Karpas-422 (cell line): ENCODE data around the gene KCTD15. TPM values are rescaled to one million over a fixed set of nuclear protein-coding genes. Genes with fewer than 3 reads are reported as not detected.

Experiments
- DNase-seq: peaks from one replicate; pipeline ENCODE4 v3.0.0-alpha.2; 2015
- H2AFZ ChIP-seq: fragments of 200-600 bp; sonication (generic); 2 replicates; pipeline ENCODE4 v1.6.1; 2014; ENCODE audit warnings: antibody characterized with exemption, low read length, mixed read lengths
- H3K27ac ChIP-seq: fragments of 200-600 bp; sonication (generic); 2 replicates; pipeline ENCODE4 v1.5.1; 2014; ENCODE audit warnings: mild to moderate bottlenecking, low read length, moderate library complexity
- H3K27me3 ChIP-seq: fragments of 200-600 bp; sonication (generic); 2 replicates; pipeline ENCODE4 v1.6.1; 2014; ENCODE audit warnings: low read length, mixed read lengths
- H3K36me3 ChIP-seq: fragments of 200-600 bp; sonication (generic); 2 replicates; pipeline ENCODE4 v1.6.1; 2014; ENCODE audit warnings: low read length, mixed read lengths; ENCODE audit not compliant: insufficient read depth
- H3K4me1 ChIP-seq: fragments of 200-600 bp; sonication (generic); 2 replicates; pipeline ENCODE4 v1.6.1; 2014; ENCODE audit warnings: mild to moderate bottlenecking, low read length, mixed read lengths
- H3K4me2 ChIP-seq: fragments of 200-600 bp; sonication (generic); 2 replicates; pipeline ENCODE4 v1.6.1; 2014; ENCODE audit warnings: low read length, low read depth, mild to moderate bottlenecking; ENCODE audit not compliant: poor library complexity, severe bottlenecking
- H3K4me3 ChIP-seq: fragments of 200-600 bp; sonication (generic); 2 replicates; pipeline ENCODE4 v1.5.1; 2014; ENCODE audit warnings: mild to moderate bottlenecking, antibody characterized with exemption, low read length, mixed read lengths
- H3K79me2 ChIP-seq: fragments of 200-600 bp; sonication (generic); 2 replicates; pipeline ENCODE4 v1.6.1; 2014; ENCODE audit warnings: mild to moderate bottlenecking, low read length, mixed read lengths
- H3K9ac ChIP-seq: fragments of 200-600 bp; sonication (generic); 2 replicates; pipeline ENCODE4 v1.6.0; 2014; ENCODE audit warnings: low read length
- H3K9me2 ChIP-seq: fragments of 200-600 bp; sonication (generic), shearing (Covaris generic); replicated peaks from 2 replicates; pipeline ENCODE4 v1.6.0; 2014; ENCODE audit warnings: mild to moderate bottlenecking, low read length, moderate library complexity; ENCODE audit not compliant: insufficient read depth
- H3K9me3 ChIP-seq: fragments of 300-700, 200-600 bp; sonication (generic); 2 replicates; pipeline ENCODE4 v1.6.1; 2014; ENCODE audit warnings: low read length, mixed read lengths
- H4K20me1 ChIP-seq: fragments of 200-600 bp; sonication (generic); 2 replicates; pipeline ENCODE4 v1.6.1; 2014; ENCODE audit warnings: mild to moderate bottlenecking, antibody characterized with exemption, low read length, low read depth; ENCODE audit not compliant: insufficient read depth
- total RNA-seq: library from RNA; depleted of rRNA; stranded (reverse); fragments of >200 nt; shearing (Covaris generic); gene quantifications from 2 replicates; pipeline ENCODE4 v1.2.3, GENCODE V29; 2014; ENCODE audit warnings: low replicate concordance

The KCTD15 gene
- total RNA-seq, 1 experiment from 2014 or later, result not detected

- no peaks in the 10 kb centered on the region for H3K27me3 ChIP-seq
- no peaks in the 10 kb centered on the region for H4K20me1 ChIP-seq
- DNase-seq, result no peak
- no peaks in the 10 kb centered on the region for H3K9me2 ChIP-seq
- H3K9me3 ChIP-seq, result no peaks in the 10 kb centered on the region
- H2AFZ ChIP-seq, result no peak overlapping the region
- H3K4me1 ChIP-seq, result no peaks in the 10 kb centered on the region
- H3K27ac ChIP-seq, result no peak overlapping the region
- no peaks in the 10 kb centered on the region for H3K36me3 ChIP-seq
- H3K4me3 ChIP-seq, result no peak overlapping the region
- no peak overlapping the region for H3K4me2 ChIP-seq
- no peaks in the 10 kb centered on the region for H3K79me2 ChIP-seq
- no peak overlapping the region for H3K9ac ChIP-seq
Measured at GRCh38 chr19:33752018-33752800, 44.5 kb upstream of the KCTD15 start.

- DNase-seq, result no peak
- Histone ChIP-seq H2AFZ (no peak overlapping the region), H3K9me2 (no peaks in the 10 kb centered on the region), H3K9ac (no peak overlapping the region), H3K36me3 (no peaks in the 10 kb centered on the region), H3K4me2 (no peak overlapping the region), H3K4me1 (no peaks in the 10 kb centered on the region), H3K4me3 (no peak overlapping the region), H3K9me3 (no peaks in the 10 kb centered on the region), H4K20me1 (no peaks in the 10 kb centered on the region), H3K27ac (no peak overlapping the region), H3K79me2 (no peaks in the 10 kb centered on the region), H3K27me3 (no peaks in the 10 kb centered on the region)
Measured at GRCh38 chr19:33752945-33753344, 43.7 kb upstream of the KCTD15 start.

DNA sequence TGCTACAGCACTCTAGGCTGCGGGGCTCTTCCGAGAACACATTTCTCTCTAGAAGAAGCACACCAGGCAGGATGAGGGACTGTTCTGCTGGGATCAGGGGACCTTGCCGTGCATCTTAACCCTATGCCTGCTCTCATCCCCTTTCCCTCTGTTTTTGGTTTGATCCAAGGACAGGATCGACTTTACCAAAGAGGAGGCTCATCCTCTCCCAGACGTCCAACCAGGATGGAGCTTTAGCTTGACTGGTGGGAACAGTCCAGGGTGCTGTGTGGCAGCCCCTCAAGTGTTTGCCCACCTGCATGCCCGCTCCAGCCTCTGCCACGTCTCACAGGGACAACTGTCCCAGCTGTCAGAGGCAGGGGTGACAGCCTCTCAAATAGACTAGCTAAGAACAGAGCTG, 42.3 kb upstream of the KCTD15 start:
- Histone ChIP-seq H3K36me3 (no peaks in the 10 kb centered on the region), H3K4me1 (no peaks in the 10 kb centered on the region), H3K27me3 (no peaks in the 10 kb centered on the region), H3K9ac (no peak overlapping the region), H3K9me3 (no peaks in the 10 kb centered on the region), H4K20me1 (no peaks in the 10 kb centered on the region), H3K4me3 (no peak overlapping the region), H3K27ac (no peak overlapping the region), H3K79me2 (no peaks in the 10 kb centered on the region), H2AFZ (no peak overlapping the region), H3K4me2 (no peak overlapping the region), H3K9me2 (no peaks in the 10 kb centered on the region)
- DNase-seq, result no peak

DNA sequence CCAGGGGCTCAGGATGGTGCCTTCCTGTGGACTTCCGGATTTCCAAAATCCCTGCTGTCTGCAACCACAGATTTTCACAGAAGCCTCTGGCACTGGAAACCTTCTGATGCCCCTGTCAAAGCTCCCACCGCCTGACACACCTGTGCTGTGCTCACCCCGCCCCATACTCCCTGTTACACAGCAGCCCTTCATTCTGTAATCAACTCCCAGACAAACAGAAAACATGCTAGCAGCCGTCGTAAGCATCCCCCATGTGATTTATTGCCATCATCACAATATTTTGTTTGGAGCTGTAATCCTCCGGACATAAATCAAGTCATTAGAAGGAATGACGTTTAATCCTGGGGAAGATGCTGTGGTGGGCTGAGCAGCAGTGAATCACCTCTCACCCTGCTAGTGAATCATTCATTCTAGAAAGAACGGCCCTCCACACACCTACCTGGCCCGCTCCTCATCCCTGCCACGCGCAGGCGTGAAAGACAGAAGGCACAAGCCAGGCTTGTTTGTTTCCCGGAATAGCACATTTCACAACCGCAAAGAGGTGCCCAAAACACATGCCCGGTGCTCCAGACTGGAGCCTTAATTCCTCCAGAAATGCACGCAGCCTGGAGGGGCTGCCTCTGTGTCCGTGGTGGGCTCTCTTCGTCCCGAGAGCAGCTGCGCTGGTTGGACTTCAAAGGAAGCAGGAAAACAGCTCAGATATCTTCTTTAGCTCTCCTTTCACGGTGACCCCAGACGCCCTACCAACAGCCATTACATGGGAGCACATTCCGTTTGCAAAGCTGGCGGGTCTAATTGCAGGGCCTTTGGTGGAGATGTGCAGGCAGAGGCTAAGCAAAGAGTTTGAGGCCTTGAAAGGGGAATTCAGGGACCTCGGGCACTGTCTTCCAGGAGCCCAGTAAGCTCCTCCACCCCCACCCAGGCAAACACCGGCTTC, 41.3 kb upstream of the KCTD15 start:
- H3K4me1 ChIP-seq, result no peaks in the 10 kb centered on the region
- DNase-seq, result no peak
- H2AFZ ChIP-seq, result no peak overlapping the region
- H4K20me1 ChIP-seq, result no peaks in the 10 kb centered on the region
- no peak overlapping the region for H3K9ac ChIP-seq
- H3K79me2 ChIP-seq, result no peaks in the 10 kb centered on the region
- no peaks in the 10 kb centered on the region for H3K27me3 ChIP-seq
- H3K36me3 ChIP-seq, result no peaks in the 10 kb centered on the region
- no peak overlapping the region for H3K4me3 ChIP-seq
- no peak overlapping the region for H3K27ac ChIP-seq
- H3K4me2 ChIP-seq, result no peak overlapping the region
- no peaks in the 10 kb centered on the region for H3K9me2 ChIP-seq
- H3K9me3 ChIP-seq, result no peaks in the 10 kb centered on the region

- H4K20me1 ChIP-seq, result no peaks in the 10 kb centered on the region
- DNase-seq, result no peak
- no peak overlapping the region for H3K4me3 ChIP-seq
- H3K4me1 ChIP-seq, result no peaks in the 10 kb centered on the region
- H3K9ac ChIP-seq, result no peak overlapping the region
- H3K9me2 ChIP-seq, result no peaks in the 10 kb centered on the region
- H3K27ac ChIP-seq, result no peak overlapping the region
- no peaks in the 10 kb centered on the region for H3K79me2 ChIP-seq
- no peaks in the 10 kb centered on the region for H3K27me3 ChIP-seq
- H3K9me3 ChIP-seq, result no peaks in the 10 kb centered on the region
- no peak overlapping the region for H2AFZ ChIP-seq
- no peak overlapping the region for H3K4me2 ChIP-seq
- no peaks in the 10 kb centered on the region for H3K36me3 ChIP-seq
Measured at GRCh38 chr19:33756177-33756576, 40.5 kb upstream of the KCTD15 start.

- Histone ChIP-seq H3K27ac (no peak overlapping the region), H3K4me3 (no peak overlapping the region), H4K20me1 (no peaks in the 10 kb centered on the region), H3K4me2 (no peak overlapping the region), H3K9ac (no peak overlapping the region), H3K9me3 (no peaks in the 10 kb centered on the region), H3K4me1 (no peaks in the 10 kb centered on the region), H3K79me2 (no peaks in the 10 kb centered on the region), H3K27me3 (no peaks in the 10 kb centered on the region), H3K9me2 (no peaks in the 10 kb centered on the region), H3K36me3 (no peaks in the 10 kb centered on the region), H2AFZ (no peak overlapping the region)
- DNase-seq, result no peak
Measured at GRCh38 chr19:33758541-33759013, 38.1 kb upstream of the KCTD15 start.

- Histone ChIP-seq H3K9ac (no peak overlapping the region), H3K27ac (no peak overlapping the region), H3K9me3 (no peaks in the 10 kb centered on the region), H2AFZ (no peak overlapping the region), H3K79me2 (no peaks in the 10 kb centered on the region), H3K4me2 (no peak overlapping the region), H3K27me3 (no peaks in the 10 kb centered on the region), H3K4me1 (no peaks in the 10 kb centered on the region), H3K9me2 (no peaks in the 10 kb centered on the region), H4K20me1 (no peaks in the 10 kb centered on the region), H3K4me3 (no peak overlapping the region), H3K36me3 (no peaks in the 10 kb centered on the region)
- DNase-seq, result no peak
Measured at GRCh38 chr19:33759356-33759755, 37.3 kb upstream of the KCTD15 start.

GRCh38 chr19:33763633-33764371, 32.9 kb upstream of the KCTD15 start:
- Histone ChIP-seq H3K4me1 (no peaks in the 10 kb centered on the region), H3K4me3 (no peak overlapping the region), H3K9me2 (no peaks in the 10 kb centered on the region), H3K79me2 (no peaks in the 10 kb centered on the region), H2AFZ (no peak overlapping the region), H3K9me3 (no peaks in the 10 kb centered on the region), H3K27me3 (no peaks in the 10 kb centered on the region), H4K20me1 (no peaks in the 10 kb centered on the region), H3K4me2 (no peak overlapping the region), H3K9ac (no peak overlapping the region), H3K27ac (no peak overlapping the region), H3K36me3 (no peaks in the 10 kb centered on the region)
- DNase-seq, result no peak
